Esophagus muscularis mucosa (tissue), 4 donors: ENCODE measurements around the gene KAZN.

ENCODE experiments used
- EP300 ChIP-seq: sonication (generic); formaldehyde crosslinking; IDR thresholded peaks from one replicate; pipeline ENCODE4 v1.6.1; 2017; ENCODE audit warnings: antibody characterized with exemption
- POLR2A ChIP-seq: fragments of 450-650 bp; IDR thresholded peaks from one replicate; pipeline ENCODE4 v1.6.1; 2017; ENCODE audit warnings: antibody characterized with exemption, moderate library complexity, mild to moderate bottlenecking, low read depth
- TF ChIP-seq, protein P1 (sequence below), 3 experiments: fragments of 200-600 bp in 2 of 3; fragments of 450-650 bp in 1 of 3; sonication (generic) in 2 of 3; IDR thresholded peaks; one replicate each; pipeline ENCODE4 v1.5.1; 2017 to 2019; ENCODE audit warnings: antibody characterized with exemption in 3 of 3, mild to moderate bottlenecking in 2 of 3, moderate library complexity in 1 of 3

DNA sequence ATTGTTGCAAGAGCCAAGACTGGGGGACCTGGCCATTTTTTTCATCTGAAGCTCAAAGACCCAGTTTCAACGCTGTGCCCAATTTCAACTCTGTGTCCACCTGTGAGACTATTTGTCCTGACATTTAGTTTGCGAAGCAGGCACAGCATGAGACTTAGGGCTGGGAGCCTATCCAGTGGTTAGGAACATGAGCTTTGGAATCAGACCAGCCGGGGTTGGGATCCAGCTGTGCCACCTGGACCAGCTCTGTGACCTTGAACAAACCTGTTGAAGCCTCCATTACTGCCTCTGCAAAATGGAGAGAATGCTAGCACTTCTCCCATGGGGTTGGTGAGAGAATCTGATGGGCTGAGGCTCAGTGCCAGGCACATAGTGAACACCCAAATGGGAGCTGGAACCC lies 348.9 kb downstream of the KAZN start:
- TF ChIP-seq, protein P1, sequence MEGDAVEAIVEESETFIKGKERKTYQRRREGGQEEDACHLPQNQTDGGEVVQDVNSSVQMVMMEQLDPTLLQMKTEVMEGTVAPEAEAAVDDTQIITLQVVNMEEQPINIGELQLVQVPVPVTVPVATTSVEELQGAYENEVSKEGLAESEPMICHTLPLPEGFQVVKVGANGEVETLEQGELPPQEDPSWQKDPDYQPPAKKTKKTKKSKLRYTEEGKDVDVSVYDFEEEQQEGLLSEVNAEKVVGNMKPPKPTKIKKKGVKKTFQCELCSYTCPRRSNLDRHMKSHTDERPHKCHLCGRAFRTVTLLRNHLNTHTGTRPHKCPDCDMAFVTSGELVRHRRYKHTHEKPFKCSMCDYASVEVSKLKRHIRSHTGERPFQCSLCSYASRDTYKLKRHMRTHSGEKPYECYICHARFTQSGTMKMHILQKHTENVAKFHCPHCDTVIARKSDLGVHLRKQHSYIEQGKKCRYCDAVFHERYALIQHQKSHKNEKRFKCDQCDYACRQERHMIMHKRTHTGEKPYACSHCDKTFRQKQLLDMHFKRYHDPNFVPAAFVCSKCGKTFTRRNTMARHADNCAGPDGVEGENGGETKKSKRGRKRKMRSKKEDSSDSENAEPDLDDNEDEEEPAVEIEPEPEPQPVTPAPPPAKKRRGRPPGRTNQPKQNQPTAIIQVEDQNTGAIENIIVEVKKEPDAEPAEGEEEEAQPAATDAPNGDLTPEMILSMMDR (IDR thresholded peaks at IDR 0.05) = no peak
- TF ChIP-seq EP300 (no peak), POLR2A (no peak)
